Endothelial cell of umbilical vein (primary cell): ENCODE data around the gene CYBA. TPM values are rescaled to one million over a fixed set of nuclear protein-coding genes. Genes with fewer than 3 reads are reported as not detected.

Experiments used
- BruUV-seq: library from RNA; stranded (reverse); fragments of 400-500 nt; replicated peaks from 2 replicates; lab custom pipeline; 2021; lab: Mats Ljungman, UMichigan
- CTCF ChIA-PET: fragments of 300-600, 350-600 bp; sonication (Branson Sonifier 250); formaldehyde crosslinking; loops from one replicate; lab custom pipeline; 2021; ENCODE audit warnings: antibody characterized with exemption, inconsistent platforms; lab: Charles Lee
- POLR2A ChIA-PET: fragments of 300-600, 350-600 bp; sonication (Branson Sonifier 250); formaldehyde crosslinking; loops from one replicate; lab custom pipeline; 2021; ENCODE audit warnings: antibody characterized with exemption, inconsistent platforms; lab: Charles Lee
- DNase-seq: peaks from one replicate; pipeline ENCODE4 v3.0.0-alpha.2; 2011; ENCODE audit warnings: low read depth, low spot score
- FAIRE-seq: peaks from 2 replicates; lab custom pipeline; 2011; peaks lifted over from hg19 to GRCh38; lab: Jason Lieb, UNC
- H2AFZ ChIP-seq: 2 replicates; pipeline ENCODE4 v1.6.0; 2012; ENCODE audit warnings: low read depth, low read length, control low read depth, inconsistent platforms
- H3K27ac ChIP-seq: 2 replicates; pipeline ENCODE4 v1.5.1; 2011; ENCODE audit warnings: low read depth, mild to moderate bottlenecking, control low read depth, low read length, moderate library complexity; ENCODE audit not compliant: insufficient read depth
- H3K27me3 ChIP-seq, 2 experiments: 2 replicates each; pipeline versions ENCODE4 v1.6.0 to v1.6.1; 2011; ENCODE audit warnings: low read length in 2 of 2, mixed read lengths in 1 of 2; ENCODE audit not compliant: control insufficient read depth in 2 of 2, insufficient read depth in 2 of 2
- H3K36me3 ChIP-seq, 2 experiments: 2 replicates in 1 of 2; 3 replicates in 1 of 2; pipeline ENCODE4 v1.5.1; 2011; ENCODE audit warnings: low read length in 2 of 2, mild to moderate bottlenecking in 1 of 2, moderate library complexity in 1 of 2; ENCODE audit not compliant: control insufficient read depth in 2 of 2, insufficient read depth in 2 of 2; ENCODE audit errors: extremely low read depth in 1 of 2
- H3K4me1 ChIP-seq: 3 replicates; pipeline ENCODE4 v1.5.1; 2011; ENCODE audit warnings: mild to moderate bottlenecking, low read length; ENCODE audit not compliant: control insufficient read depth, insufficient read depth; ENCODE audit errors: extremely low read depth
- H3K4me2 ChIP-seq: 2 replicates; pipeline ENCODE4 v1.6.1; 2011; ENCODE audit warnings: low read length, control low read depth, mixed read lengths; ENCODE audit not compliant: insufficient read depth
- H3K4me3 ChIP-seq, 3 experiments: fragments of 200-600 bp in 1 of 3; sonication (generic), shearing (Covaris generic) in 1 of 3; replicated peaks in 1 of 3; 2 replicates each; pipeline ENCODE4 v1.5.1; 2011 to 2016; ENCODE audit warnings: control low read depth in 3 of 3, low read length in 3 of 3, mild to moderate bottlenecking in 2 of 3, inconsistent platforms in 1 of 3, low read depth in 1 of 3, moderate library complexity in 1 of 3; ENCODE audit not compliant: insufficient read depth in 1 of 3
- H3K79me2 ChIP-seq: 2 replicates; pipeline ENCODE4 v1.6.0; 2012; ENCODE audit warnings: low read length, inconsistent platforms; ENCODE audit not compliant: control insufficient read depth, insufficient read depth
- H3K9ac ChIP-seq: replicated peaks from 2 replicates; pipeline ENCODE3; 2011; ENCODE audit warnings: low read length, control low read depth; ENCODE audit not compliant: insufficient read depth; ENCODE audit errors: extremely low read depth
- H3K9me1 ChIP-seq: replicated peaks from 3 replicates; pipeline ENCODE4 v1.6.0; 2011; ENCODE audit warnings: mild to moderate bottlenecking, low read length; ENCODE audit not compliant: control insufficient read depth, insufficient read depth; ENCODE audit errors: extremely low read depth
- H3K9me3 ChIP-seq: replicated peaks from 2 replicates; pipeline ENCODE4 v1.5.1; 2012; ENCODE audit warnings: low read length, inconsistent platforms; ENCODE audit not compliant: control insufficient read depth, insufficient read depth
- H4K20me1 ChIP-seq: replicated peaks from 2 replicates; pipeline ENCODE3; 2011; ENCODE audit warnings: mild to moderate bottlenecking, low read length; ENCODE audit not compliant: control insufficient read depth, insufficient read depth; ENCODE audit errors: extremely low read depth
- CTCF ChIP-seq, 2 donors: IDR thresholded peaks; 1 replicate in 1 of 2; 2 replicates in 1 of 2; pipeline ENCODE4 v1.5.1; 2011; ENCODE audit warnings: low read length in 2 of 2, mild to moderate bottlenecking in 2 of 2, moderate library complexity in 2 of 2, control low read depth in 1 of 2, inconsistent platforms in 1 of 2, low read depth in 1 of 2; ENCODE audit not compliant: insufficient read depth in 1 of 2; ENCODE audit errors: extremely low read depth in 1 of 2
- EZH2 ChIP-seq: IDR thresholded peaks from 2 replicates; pipeline ENCODE4 v1.6.1; 2012; ENCODE audit warnings: borderline replicate concordance, low read depth, mild to moderate bottlenecking, moderate library complexity, low read length, inconsistent platforms; ENCODE audit not compliant: severe bottlenecking
- FOS ChIP-seq: IDR thresholded peaks from 2 replicates; pipeline ENCODE4 v1.6.1; 2011; ENCODE audit warnings: mild to moderate bottlenecking, low read length, moderate library complexity, borderline replicate concordance; ENCODE audit not compliant: insufficient read depth
- GATA2 ChIP-seq: IDR thresholded peaks from 2 replicates; pipeline ENCODE4 v1.7.0; 2011; ENCODE audit warnings: low read depth, mild to moderate bottlenecking, moderate library complexity, mixed read lengths, low read length; ENCODE audit not compliant: insufficient read length, insufficient read depth
- JUN ChIP-seq: IDR thresholded peaks from 2 replicates; pipeline ENCODE4 v1.6.1; 2011; ENCODE audit warnings: borderline replicate concordance, low read depth; ENCODE audit not compliant: insufficient read length, insufficient read depth
- MYC ChIP-seq: IDR thresholded peaks from one replicate; pipeline ENCODE4 v1.6.1; 2011; ENCODE audit warnings: mild to moderate bottlenecking, low read depth, low read length
- POLR2A ChIP-seq: IDR thresholded peaks from 2 replicates; pipeline ENCODE4 v1.6.1; 2012; ENCODE audit warnings: low read depth, mild to moderate bottlenecking, control low read depth, low read length
- POLR2AphosphoS5 ChIP-seq: IDR thresholded peaks from 2 replicates; pipeline ENCODE4 v1.6.1; 2012; ENCODE audit warnings: low read depth, mild to moderate bottlenecking, control low read depth, low read length, moderate library complexity; ENCODE audit not compliant: insufficient read depth
- dilution Hi-C: fragments of 300-500 bp; cut with MboI; formaldehyde crosslinking; loops from one replicate; pipeline ENCODE4 v1.15.0; 2019; ENCODE audit warnings: low sequenced_read_pairs; ENCODE audit not compliant: extremely low pct_ligation_motif_present
- intact Hi-C: fragments of 100-400 bp; cut with micrococcal nuclease; formaldehyde crosslinking; loops from one replicate; pipeline ENCODE4 v1.10.0; 2022
- polyA plus RNA-seq, 4 experiments: library from polyadenylated mRNA; depleted of rRNA in 3 of 4; stranded (reverse) in 3 of 4; unstranded in 1 of 4; fragments of >200 nt; gene quantifications; 2 replicates each; pipeline versions ENCODE4 v1.2.1 to v1.2.3, GENCODE V29; 2011 to 2012; ENCODE audit warnings: missing spikeins in 1 of 4
- total RNA-seq: library from RNA; stranded (reverse); gene quantifications from 2 replicates; pipeline ENCODE4 v1.2.3, GENCODE V29; 2021
- TF ChIP-seq, protein P1 (sequence below): IDR thresholded peaks from 2 replicates; pipeline ENCODE4 v1.6.1; 2011; ENCODE audit not compliant: insufficient read depth, insufficient read length

The CYBA gene
- total and polyA plus RNA-seq, 2 donors (not counting 3 experiments of a cell fraction or from before 2014, with no cell fraction given): 37.0 to 77.3 TPM

DNA sequence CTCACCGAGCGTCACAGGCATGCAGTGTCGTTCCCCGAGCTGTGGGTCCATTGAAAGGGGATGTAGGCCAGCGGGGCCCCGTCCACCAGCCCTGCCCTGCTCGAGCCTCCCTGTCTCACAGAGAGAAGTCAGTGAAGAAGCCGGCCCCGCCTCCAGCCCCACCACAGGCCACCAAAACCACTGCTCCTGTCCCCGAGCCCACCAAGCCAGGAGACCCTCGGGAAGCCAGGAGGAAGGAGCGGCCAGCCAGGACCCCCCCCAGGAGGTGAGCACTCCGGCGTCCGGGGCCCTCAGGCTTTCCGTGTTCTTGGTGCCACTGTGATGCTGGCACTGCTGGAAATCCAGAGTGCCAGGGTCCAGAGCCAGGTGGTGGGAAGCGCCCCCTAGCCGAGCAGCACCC, 26.4 kb downstream of the CYBA start:
- TF ChIP-seq EZH2 (no peak), GATA2 (no peak), POLR2A (no peak), CTCF (IDR thresholded peaks at IDR 0.05; ENCODE audit: extremely low read depth in 1 of 2, insufficient read depth in 1 of 2, low read depth in 1 of 2, low read length in 2 of 2) (no peak), POLR2AphosphoS5 (no peak), MYC (no peak), FOS (no peak), JUN (no peak)
- TF ChIP-seq, protein P1, sequence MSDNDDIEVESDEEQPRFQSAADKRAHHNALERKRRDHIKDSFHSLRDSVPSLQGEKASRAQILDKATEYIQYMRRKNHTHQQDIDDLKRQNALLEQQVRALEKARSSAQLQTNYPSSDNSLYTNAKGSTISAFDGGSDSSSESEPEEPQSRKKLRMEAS: no peak
- Histone ChIP-seq H3K4me1 (no peaks in the 10 kb centered on the region), H3K9ac (no peak overlapping the region), H3K4me2 (no peak overlapping the region), H3K27ac (no peak overlapping the region), H3K4me3 (no peak overlapping the region), H3K36me3 (peaks cover 12 to 48% of the 10 kb centered on the region in 2 experiments), H3K27me3 (no peaks in the 10 kb centered on the region), H3K9me3 (no peaks in the 10 kb centered on the region), H4K20me1 (no peaks in the 10 kb centered on the region), H3K79me2 (no peaks in the 10 kb centered on the region), H2AFZ (no peak overlapping the region), H3K9me1 (no peaks in the 10 kb centered on the region)
- CTCF ChIA-PET: no interaction called here
- dilution Hi-C loops (no loop called here), intact Hi-C loops (no loop called here)
- POLR2A ChIA-PET: no interaction called here
- no TSS peak for BruUV-seq
- DNase-seq (no peak), FAIRE-seq (no peak)
